ENCODE data around the gene RSPH9. TPM values are rescaled to one million over a fixed set of nuclear protein-coding genes. Genes with fewer than 3 reads are reported as not detected.

RSPH9 gene
- polyA plus RNA-seq, 1 experiment = 0.37 TPM

DNA sequence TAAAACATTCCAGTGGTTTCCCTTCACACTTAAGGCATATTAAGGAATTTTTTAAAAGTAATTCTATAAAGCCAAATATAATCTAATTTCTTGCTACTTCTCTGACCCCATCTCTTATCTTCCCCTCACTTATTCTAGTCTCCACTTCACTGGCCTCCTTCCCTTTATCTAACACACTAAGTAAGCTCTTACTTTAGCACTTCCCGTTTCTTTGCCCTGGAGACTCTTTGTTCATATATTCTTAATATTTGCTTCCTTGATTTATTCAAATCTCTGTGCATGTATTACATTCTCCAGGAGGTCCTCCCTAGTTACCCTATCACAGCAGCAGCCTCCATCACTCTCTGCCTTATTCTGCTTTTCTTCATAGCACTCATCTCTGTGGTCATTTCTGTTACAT lies 36.0 kb upstream of the RSPH9 start:
- Histone ChIP-seq H3K27ac (ENCODE audit: low read depth, low read length) (no peak overlapping the region), H3K4me3 (ENCODE audit: low read depth, low read length) (no peak overlapping the region), H3K9me3 (ENCODE audit: control insufficient read depth, insufficient read depth, low read length) (no peaks in the 10 kb centered on the region), H3K27me3 (ENCODE audit: control insufficient read depth, insufficient read depth, low read length) (no peaks in the 10 kb centered on the region)
- TF ChIP-seq, protein P1, sequence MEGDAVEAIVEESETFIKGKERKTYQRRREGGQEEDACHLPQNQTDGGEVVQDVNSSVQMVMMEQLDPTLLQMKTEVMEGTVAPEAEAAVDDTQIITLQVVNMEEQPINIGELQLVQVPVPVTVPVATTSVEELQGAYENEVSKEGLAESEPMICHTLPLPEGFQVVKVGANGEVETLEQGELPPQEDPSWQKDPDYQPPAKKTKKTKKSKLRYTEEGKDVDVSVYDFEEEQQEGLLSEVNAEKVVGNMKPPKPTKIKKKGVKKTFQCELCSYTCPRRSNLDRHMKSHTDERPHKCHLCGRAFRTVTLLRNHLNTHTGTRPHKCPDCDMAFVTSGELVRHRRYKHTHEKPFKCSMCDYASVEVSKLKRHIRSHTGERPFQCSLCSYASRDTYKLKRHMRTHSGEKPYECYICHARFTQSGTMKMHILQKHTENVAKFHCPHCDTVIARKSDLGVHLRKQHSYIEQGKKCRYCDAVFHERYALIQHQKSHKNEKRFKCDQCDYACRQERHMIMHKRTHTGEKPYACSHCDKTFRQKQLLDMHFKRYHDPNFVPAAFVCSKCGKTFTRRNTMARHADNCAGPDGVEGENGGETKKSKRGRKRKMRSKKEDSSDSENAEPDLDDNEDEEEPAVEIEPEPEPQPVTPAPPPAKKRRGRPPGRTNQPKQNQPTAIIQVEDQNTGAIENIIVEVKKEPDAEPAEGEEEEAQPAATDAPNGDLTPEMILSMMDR (IDR thresholded peaks at IDR 0.05; ENCODE audit: low read depth, low read length) = no peak
- no peak for DNase-seq (ENCODE audit: low read depth, low spot score)
- ChIA-PET POLR2A (no interaction called here), CTCF (interaction anchor here (0.6 to 2.5 kb wide), 28 partner anchors 9 to 990 kb away, joined by 3 to 32 read pairs (median 4); partner anchors contain the start of gene MRPS18A)

DNA sequence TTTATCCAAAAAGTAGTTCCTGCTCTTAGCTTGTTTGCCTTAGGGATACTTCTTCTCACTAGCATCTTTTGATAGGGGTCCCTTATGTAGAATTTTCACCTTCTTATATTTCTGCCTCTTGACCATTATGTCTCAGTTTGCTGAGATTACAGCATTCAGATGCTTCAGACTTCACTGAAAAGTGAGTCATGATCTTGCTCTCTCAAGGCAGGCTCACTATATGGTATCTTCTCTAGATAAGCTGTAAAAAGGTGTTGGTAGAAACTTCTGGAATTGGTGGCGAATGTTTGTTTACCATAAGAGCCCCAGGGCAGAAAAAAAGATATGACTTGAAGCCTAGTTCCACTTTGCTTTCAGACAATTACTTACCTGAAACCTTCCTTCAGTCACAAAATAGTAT lies 35.4 kb upstream of the RSPH9 start:
- no peak for DNase-seq (ENCODE audit: low read depth, low spot score)
- Histone ChIP-seq H3K27ac (ENCODE audit: low read depth, low read length) (no peak overlapping the region), H3K9me3 (ENCODE audit: control insufficient read depth, insufficient read depth, low read length) (no peaks in the 10 kb centered on the region), H3K4me3 (ENCODE audit: low read depth, low read length) (no peak overlapping the region), H3K27me3 (ENCODE audit: control insufficient read depth, insufficient read depth, low read length) (no peaks in the 10 kb centered on the region)
- TF ChIP-seq, protein P1 (IDR thresholded peaks at IDR 0.05; ENCODE audit: low read depth, low read length) = 0 out of 2 replicates have a peak, but pooled peaks have one; percentile 0
- ChIA-PET CTCF (interaction anchor here (0.9 to 2.5 kb wide), 15 partner anchors 9 to 470 kb away, joined by 3 to 32 read pairs (median 4); no protein-coding TSS in a partner anchor), POLR2A (no interaction called here)

DNA sequence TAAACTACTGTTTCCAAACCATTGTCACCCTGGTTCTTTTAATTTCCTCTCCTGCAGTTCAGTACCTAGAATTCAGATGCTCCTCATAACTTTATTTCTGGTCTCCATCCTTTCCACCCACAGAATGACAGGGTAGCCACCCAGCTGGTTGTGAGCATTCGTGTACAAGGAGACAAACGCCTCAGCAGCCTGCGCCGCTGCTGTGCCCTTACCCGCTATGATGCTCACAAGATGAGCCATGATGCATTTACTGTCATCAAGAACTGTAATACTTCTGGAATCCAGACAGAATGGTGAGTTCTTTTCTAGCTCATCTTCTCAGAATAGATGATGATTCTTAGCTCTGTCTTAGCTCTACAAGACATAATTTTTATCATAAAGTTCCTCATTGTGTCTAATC lies 34.4 kb upstream of the RSPH9 start:
- no peak overlapping the region for H3K4me3 ChIP-seq (ENCODE audit: low read depth, low read length)
- POLR2A ChIA-PET = interaction anchor here (0.7 kb wide), 1 partner anchor 19 kb away, joined by 3 read pairs; no protein-coding TSS in a partner anchor
- DNase-seq (ENCODE audit: low read depth, low spot score) = no peak
- H3K27ac ChIP-seq (ENCODE audit: low read depth, low read length) = no peak overlapping the region
- TF ChIP-seq, protein P1 (IDR thresholded peaks at IDR 0.05; ENCODE audit: low read depth, low read length) = no peak
- CTCF ChIA-PET = interaction anchor here (1.4 kb wide), 1 partner anchor 469 kb away, joined by 5 read pairs; no protein-coding TSS in a partner anchor
- H3K27me3 ChIP-seq (ENCODE audit: control insufficient read depth, insufficient read depth, low read length) = no peaks in the 10 kb centered on the region
- no peaks in the 10 kb centered on the region for H3K9me3 ChIP-seq (ENCODE audit: control insufficient read depth, insufficient read depth, low read length)

DNA sequence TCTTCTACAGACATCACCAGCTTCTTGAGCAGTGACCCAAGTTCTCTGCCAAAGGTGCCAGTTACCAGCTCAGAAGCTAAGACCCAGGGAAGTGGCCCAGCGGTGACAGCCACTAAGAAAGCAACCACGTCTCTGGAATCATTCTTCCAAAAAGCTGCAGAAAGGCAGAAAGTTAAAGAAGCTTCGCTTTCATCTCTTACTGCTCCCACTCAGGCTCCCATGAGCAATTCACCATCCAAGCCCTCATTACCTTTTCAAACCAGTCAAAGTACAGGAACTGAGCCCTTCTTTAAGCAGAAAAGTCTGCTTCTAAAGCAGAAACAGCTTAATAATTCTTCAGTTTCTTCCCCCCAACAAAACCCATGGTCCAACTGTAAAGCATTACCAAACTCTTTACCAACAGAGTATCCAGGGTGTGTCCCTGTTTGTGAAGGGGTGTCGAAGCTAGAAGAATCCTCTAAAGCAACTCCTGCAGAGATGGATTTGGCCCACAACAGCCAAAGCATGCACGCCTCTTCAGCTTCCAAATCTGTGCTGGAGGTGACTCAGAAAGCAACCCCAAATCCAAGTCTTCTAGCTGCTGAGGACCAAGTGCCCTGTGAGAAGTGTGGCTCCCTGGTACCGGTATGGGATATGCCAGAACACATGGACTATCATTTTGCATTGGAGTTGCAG lies 31.0 kb upstream of the RSPH9 start:
- POLR2A ChIA-PET = interaction anchor here (0.7 kb wide), 1 partner anchor 15 kb away, joined by 4 read pairs; the partner anchor contains the start of gene GTPBP2
- DNase-seq (ENCODE audit: low read depth, low spot score) = no peak
- TF ChIP-seq, protein P1 (IDR thresholded peaks at IDR 0.05; ENCODE audit: low read depth, low read length) = no peak
- H3K9me3 ChIP-seq (ENCODE audit: control insufficient read depth, insufficient read depth, low read length) = no peaks in the 10 kb centered on the region
- CTCF ChIA-PET = interaction anchor here (0.6 to 0.7 kb wide), 2 partner anchors 10 to 588 kb away, joined by 5 read pairs; no protein-coding TSS in a partner anchor
- H3K4me3 ChIP-seq (ENCODE audit: low read depth, low read length) = no peak overlapping the region
- no peaks in the 10 kb centered on the region for H3K27me3 ChIP-seq (ENCODE audit: control insufficient read depth, insufficient read depth, low read length)
- H3K27ac ChIP-seq (ENCODE audit: low read depth, low read length) = no peak overlapping the region

DNA sequence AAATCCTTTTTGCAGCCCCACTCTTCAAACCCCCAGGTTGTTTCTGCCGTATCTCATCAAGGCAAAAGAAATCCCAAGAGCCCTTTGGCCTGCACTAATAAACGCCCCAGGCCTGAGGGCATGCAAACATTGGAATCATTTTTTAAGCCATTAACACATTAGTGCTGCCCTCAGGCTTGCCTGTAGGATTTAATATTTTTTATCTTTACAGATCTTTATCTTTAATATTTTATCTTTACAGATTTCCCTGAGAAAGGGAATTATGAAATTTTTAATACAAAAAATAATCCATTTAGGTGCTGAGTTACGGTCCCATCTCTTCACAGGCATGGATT lies 30.5 kb upstream of the RSPH9 start:
- Histone ChIP-seq H3K9me3 (ENCODE audit: control insufficient read depth, insufficient read depth, low read length) (no peaks in the 10 kb centered on the region), H3K4me3 (ENCODE audit: low read depth, low read length) (no peak overlapping the region), H3K27me3 (ENCODE audit: control insufficient read depth, insufficient read depth, low read length) (no peaks in the 10 kb centered on the region), H3K27ac (ENCODE audit: low read depth, low read length) (no peak overlapping the region)
- TF ChIP-seq, protein P1 (IDR thresholded peaks at IDR 0.05; ENCODE audit: low read depth, low read length) = no peak
- no peak for DNase-seq (ENCODE audit: low read depth, low spot score)
- CTCF ChIA-PET = interaction anchor here (0.7 to 1.0 kb wide), 2 partner anchors 10 to 155 kb away, joined by 5 to 7 read pairs; no protein-coding TSS in a partner anchor
- POLR2A ChIA-PET = no interaction called here

All from AG04450 (cell line).